Limb (tissue), 2 donors: Measurements from ENCODE around the gene GNL1.

Experiments
- DNase-seq, 2 donors: peaks; one replicate each; pipeline ENCODE4 v3.0.0-alpha.2; 2016; ENCODE audit errors: extremely low spot score in 2 of 2

The GNL1 gene, protein sequence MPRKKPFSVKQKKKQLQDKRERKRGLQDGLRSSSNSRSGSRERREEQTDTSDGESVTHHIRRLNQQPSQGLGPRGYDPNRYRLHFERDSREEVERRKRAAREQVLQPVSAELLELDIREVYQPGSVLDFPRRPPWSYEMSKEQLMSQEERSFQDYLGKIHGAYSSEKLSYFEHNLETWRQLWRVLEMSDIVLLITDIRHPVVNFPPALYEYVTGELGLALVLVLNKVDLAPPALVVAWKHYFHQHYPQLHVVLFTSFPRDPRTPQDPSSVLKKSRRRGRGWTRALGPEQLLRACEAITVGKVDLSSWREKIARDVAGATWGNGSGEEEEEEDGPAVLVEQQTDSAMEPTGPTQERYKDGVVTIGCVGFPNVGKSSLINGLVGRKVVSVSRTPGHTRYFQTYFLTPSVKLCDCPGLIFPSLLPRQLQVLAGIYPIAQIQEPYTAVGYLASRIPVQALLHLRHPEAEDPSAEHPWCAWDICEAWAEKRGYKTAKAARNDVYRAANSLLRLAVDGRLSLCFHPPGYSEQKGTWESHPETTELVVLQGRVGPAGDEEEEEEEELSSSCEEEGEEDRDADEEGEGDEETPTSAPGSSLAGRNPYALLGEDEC

DNA sequence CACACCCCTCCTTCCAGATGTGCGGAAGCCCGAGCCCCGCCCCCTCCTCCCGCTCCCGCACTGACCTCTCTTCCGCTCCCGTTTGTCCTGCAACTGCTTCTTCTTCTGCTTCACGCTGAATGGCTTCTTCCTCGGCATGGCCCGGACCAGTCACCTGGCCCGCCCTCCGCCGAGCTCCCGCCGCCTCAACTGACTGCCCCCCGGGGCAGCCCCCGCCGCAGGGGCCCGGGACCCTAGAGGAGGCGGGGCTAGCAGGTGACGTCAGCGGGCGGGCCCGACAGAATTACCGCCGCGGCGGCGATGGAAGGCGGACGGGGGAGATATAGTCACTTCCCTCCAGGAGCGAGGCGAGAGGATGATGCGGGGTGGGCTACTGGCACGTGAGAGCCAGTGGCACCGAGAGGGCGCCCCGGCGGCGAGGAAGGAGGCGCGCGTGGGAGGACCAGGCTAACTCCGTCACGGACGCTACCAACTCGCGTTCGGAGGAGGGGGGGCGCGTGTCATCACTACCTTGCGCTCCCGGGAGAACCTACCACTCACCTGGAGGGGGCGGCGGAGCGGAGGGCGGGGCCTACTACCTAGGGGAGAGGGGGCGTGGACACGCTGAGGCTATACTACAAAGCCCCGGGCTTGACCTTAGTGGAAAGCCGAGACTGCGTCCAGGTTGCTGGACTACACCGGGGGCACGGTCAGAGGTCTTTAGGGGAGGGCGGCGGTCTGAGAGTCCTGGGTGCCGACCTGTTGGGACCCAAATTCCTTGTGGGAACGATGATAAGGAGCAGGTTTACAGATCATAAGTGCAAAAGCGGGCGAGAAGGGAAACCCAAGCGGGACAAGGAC lies at the start of gene GNL1:
Gene GNL1 (minus strand): TSS at position 424 of the 840 bp plus-strand sequence. CDS start 286 bp downstream, at position 138.
- peak; percentile 76 to 96 for DNase-seq

DNA sequence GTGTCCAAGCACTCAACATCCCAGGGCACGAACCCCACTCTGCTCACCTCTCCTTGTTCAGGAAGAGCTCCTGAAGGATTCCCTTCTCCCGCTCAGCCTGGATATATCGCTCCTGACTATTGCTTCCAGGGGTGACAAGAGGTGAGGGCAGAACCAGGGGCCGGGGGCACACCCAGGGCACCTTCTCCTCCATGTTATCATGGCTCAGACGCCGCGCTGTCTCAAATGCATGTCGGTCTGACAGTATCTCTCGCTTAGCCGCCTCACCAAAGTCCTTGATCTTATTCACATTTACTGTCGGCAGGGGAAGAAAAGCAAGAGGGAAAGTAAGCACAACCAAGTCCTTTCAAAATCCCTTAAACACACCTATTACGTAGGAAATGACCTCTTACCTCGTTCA lies 47.7 kb upstream of the GNL1 start:
- no peak for DNase-seq

DNA sequence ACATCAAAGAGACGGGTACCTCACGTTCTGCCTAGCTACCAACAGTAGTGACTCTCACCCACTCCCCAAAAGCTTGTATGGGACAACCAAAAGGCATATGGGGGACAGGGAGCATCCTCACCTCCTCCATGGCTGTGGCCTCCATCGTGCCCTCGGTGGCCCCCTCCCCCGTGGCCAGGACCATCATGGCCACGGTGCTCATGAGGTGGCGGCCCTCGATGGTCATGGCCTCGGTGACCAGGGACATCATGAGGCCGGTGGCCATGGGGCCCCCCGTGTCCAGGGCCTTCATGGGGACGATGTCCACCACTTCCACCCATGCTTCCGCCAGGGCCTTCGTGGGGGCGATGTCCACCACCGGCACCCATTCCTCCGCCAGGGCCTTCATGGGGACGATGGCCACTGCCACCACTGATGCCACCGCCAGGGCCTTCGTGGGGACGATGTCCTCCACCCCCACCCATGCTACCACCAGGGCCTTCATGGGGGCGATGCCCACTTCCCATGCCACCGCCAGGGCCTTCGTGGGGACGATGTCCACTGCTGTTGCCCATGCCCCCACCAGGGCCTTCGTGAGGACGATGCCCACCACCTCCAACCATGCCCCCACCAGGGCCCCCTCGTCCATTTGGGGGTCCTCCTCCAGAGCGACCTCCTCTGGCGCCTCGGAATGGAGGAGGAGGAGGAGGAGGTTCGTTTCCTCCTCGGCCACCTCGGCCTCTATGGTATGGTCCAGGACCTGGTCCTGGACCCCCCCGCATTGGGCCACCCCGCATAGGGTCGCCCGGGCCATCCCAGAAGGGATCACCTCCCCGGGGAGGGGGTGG lies 45.7 kb upstream of the GNL1 start:
- DNase-seq: no peak

DNA sequence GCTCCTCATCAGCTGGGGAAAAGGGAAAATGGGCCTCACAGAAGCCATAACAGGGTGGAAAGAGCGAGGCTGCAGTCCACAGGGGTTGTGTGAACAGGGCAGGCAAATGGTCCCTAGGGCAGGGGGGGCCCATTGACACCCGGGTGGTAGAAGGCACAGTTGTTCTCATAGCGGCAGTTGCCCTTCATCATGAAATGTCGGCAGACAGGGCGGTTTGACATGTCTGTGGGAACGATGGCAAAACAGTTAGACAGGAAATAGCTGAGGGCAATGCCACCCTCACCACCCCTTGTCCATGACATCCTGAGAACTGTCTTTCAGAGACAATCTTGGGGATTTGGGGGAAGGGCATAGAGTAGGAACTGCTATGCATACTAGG lies 45.1 kb upstream of the GNL1 start:
- no peak for DNase-seq

DNA sequence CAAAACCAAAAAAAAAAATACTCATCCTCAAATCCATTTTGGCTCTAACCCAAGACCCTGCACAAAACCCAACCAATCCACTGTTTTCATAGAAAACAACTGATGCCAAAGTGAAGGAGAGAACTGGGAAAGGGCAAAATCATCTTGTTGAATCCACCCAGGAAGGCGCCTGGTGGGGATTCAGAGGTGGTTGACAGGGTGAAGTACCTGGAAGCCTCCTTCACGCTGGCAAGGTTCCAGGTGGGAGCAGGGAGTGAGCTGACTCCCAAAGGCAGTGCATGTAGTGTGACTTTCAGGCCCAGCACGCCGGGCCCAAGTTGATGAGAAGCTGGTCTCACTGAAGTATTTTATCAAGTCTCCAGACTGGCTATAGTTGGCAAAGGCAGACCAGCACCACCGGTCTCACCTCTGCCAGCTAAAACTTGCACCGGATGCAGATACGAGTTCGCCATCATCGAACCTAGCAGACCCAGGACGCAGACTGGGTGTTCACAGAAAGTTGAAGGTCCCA lies 44.2 kb upstream of the GNL1 start:
- no peak for DNase-seq

DNA sequence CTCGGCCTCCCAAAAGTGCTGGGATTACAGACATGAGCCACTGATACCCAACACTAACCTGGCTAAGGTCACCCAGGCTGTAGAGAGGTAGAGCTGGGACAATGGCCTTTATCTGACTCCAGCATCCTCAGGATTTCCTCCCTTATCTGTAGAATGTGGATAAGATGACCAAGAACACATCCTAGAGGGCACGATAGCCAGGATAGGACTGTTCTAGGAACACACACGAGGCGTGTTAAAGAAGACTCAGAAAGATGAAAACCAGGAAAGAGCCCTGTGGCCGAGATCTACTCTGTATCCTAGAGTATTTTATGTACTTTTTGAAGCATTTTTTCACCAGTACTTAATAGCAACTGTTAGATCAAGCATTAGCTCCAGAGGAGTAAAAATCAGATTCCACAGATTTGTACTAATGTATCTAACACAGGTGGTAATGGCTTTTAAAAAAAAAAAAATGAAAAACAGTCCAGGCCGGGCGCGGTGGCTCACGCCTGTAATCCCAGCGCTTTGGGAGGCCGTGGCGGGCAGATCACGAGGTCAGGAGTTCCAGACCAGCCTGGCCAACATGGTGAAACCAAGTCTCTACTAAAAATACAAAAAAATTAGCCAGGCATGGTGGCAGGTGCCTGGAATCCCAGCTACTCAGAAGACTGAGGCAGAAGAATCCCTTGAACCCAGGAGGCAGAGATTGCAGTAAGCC lies 43.5 kb upstream of the GNL1 start:
- no peak for DNase-seq

DNA sequence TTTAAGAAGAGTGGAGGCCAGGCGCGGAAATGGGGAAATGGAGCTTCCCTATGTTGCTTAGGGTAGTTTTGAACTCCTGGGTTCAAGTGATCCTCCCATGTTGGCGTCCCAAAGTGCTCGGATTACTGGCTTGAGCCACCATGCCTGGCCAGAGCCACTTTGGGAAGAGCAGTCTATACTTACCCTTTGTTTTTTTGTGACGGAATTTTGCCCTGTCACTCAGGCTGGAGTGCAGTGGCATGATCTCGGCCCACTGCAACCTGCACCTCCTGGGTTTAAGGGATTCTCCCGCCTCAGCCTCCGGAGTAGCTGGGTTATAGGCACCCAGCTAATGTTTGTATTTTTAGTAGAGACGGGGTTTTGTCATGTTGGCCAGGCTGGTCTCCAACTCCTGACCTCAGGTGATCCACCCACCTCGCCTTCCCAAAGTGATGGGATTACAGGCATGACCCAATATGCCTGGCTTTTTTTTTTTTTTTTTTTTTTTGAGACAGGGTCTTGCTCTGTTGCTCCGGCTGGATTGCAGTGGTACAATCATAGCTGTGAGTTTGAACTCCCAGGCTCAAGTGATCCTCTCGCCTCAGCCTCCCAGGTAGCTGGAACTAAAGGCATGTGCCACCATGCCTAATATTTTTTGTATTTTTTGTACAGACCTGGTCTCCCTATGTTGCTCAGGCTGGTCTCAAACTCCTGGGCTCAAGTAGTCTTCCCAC lies 42.8 kb upstream of the GNL1 start:
- no peak for DNase-seq

DNA sequence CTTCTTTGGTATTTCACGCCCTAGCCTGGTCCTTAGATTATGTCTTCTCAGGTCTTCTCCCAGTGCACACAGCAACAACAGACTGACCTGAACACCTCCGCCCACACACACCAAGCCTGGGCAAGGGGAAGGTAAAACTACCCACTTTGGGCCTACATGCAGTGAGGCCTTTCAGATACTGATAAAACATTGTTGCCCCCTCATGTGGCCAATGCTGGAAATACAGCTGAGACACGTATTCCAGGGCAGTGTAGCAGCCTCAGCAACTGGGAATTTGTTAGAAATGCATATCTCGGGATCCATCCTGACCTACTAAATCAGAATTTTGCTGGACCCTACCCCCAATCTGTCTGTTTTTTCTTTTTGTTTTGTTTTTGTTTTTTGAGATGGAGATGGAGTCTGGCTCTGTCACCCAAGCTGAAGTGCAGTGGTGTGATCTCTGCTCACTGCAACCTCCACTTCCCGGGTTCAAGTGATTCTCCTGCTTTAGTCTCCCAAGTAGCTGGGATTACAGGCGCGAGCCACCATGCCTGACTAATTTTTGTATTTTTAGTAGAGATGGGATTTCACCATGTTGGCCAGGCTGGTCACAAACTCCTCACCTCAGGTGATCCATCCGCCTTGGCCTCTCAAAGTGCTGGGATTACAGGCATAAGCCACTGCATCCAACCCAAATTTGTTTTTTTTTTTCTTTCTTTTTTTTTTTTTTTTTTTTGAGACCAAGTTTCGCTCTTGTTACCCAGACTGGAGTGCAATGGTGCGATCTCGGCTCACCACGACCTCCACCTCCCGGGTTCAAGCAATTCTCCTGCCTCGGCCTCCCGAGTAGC lies 41.2 kb upstream of the GNL1 start:
- peak in 1 of 2 donors; percentile 82 for DNase-seq

DNA sequence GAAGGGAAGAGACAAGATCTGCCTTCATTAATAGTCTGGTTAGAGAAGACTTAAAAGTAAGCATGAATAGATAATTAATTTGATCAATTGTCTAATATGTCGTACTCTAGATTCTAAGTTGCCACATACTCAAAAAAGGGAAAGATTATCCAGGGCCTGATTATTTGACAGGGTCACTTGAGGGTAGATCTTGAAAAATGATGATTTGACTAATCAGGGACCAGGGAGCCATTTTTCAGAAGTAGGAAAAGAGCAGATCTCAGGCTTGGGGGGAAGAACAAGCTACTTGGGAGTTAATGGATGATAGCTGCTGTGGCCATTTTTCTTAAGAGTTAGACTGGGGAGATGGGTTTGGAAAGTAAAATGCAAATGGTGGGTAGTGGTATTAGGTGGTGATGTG lies 36.0 kb upstream of the GNL1 start:
- no peak for DNase-seq

DNA sequence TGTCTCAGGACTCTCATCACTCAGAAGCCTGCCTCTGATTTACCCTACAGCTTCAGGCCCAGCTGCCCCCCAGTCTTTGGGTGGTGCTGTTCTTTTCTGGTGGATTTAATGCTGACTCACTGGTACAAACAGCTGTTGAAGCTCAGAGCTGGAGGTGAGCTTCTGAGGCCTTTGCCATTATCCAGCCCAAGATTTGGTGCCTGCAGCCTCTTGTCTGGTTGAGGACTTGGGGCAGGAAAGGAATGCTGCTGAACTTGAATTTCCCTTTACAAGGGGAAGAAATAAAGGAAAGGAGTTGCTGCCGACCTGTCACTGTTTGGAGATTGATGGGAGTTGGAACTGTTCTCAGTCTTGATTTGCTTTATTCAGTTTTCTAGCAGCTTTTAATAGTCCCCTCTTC lies 34.7 kb upstream of the GNL1 start:
- DNase-seq: no peak

DNA sequence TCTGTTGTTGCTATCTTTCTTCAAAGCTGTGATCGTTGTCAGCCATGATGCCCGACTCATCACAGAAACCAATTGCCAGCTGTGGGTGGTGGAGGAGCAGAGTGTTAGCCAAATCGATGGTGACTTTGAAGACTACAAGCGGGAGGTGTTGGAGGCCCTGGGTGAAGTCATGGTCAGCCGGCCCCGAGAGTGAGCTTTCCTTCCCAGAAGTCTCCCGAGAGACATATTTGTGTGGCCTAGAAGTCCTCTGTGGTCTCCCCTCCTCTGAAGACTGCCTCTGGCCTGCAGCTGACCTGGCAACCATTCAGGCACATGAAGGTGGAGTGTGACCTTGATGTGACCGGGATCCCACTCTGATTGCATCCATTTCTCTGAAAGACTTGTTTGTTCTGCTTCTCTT lies 34.2 kb upstream of the GNL1 start:
- DNase-seq: no peak

DNA sequence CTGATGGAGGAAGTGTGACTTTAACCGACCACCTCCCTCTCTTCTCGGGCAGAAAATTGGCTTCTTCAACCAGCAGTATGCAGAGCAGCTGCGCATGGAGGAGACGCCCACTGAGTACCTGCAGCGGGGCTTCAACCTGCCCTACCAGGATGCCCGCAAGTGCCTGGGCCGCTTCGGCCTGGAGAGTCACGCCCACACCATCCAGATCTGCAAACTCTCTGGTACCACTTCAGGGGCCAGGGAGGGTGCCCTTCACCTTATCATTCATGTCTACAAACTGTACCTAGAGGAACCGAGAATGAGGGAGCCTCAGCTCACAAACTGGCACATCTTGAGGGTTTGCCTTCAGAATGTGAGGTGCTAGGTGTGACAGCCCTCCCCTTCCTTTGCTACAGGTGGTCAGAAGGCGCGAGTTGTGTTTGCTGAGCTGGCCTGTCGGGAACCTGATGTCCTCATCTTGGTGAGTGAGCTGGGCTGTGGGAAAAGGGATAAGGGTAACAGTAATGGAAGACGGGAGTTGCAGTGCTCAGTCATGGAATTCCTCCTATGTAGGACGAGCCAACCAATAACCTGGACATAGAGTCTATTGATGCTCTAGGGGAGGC lies 33.6 kb upstream of the GNL1 start:
- DNase-seq: no peak

DNA sequence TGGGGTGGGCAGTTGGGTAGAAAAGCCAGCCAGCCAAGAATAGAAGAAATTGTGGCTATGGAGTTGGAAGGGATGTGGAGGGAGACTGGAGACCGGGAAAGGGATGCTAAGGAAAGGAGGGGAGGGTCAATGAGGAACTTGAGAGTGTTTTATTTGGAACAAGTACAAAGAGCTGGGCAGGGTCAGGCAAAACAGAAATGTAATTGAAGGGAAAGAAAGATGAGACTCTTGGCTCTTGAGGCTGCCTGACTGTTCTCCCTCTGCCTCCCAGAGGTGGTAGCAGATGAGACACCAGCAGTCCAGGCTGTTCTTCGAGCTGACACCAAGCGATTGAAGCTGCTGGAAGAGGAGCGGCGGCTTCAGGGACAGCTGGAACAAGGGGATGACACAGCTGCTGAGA lies 27.6 kb upstream of the GNL1 start:
- DNase-seq: no peak

DNA sequence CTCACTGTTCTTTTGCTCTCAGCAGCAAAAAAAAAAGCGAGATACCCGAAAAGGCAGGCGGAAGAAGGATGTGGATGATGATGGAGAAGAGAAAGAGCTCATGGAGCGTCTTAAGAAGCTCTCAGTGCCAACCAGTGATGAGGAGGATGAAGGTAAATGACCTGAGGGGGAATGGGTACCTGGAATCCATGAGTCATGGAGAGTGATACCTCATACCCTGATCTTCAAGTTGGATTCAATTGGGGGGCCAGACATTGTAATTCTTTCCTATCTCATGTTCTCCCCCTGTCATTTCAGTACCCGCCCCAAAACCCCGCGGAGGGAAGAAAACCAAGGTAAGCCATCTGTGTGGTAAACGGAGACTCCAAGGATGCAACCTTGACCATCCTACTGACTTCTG lies 21.8 kb upstream of the GNL1 start:
- DNase-seq: no peak

DNA sequence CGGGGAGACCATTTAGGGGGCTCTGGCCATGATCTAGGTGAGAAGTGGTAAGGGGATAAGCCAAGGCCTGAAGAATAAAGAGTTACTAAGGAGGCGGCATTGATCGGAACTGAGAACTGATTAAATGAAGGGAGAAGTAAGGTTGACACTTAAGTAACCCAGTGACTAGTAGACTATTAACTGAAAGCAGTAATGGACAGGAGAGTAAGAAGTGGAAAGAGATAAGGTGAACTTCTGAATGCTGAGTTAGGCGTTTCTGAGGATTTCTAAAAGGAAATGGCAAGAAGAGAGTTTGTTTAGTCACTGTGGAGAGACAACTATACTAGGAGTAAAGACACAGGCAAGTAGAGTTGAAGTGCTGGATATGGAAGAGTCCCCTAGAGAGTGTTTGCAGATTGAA lies 16.8 kb upstream of the GNL1 start:
- no peak for DNase-seq

DNA sequence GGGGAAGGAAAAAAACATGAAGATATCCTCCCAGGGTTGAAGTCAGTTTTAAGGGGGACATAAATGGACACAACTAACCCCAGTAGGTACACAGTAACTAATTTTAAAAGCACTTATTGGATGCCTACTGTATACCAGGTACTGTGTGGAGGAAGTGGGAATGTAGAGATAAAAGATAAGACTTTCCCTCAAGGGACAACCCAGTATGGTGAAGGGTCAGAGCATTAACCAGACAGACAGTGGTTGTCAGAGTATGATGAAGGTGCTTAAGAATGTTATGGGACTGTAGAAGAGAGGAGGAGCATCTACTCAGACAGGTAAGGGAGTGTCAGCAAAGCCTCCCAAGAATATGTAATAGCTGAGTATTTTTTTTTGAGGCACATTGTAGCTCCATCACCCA lies 15.9 kb upstream of the GNL1 start:
- no peak for DNase-seq

DNA sequence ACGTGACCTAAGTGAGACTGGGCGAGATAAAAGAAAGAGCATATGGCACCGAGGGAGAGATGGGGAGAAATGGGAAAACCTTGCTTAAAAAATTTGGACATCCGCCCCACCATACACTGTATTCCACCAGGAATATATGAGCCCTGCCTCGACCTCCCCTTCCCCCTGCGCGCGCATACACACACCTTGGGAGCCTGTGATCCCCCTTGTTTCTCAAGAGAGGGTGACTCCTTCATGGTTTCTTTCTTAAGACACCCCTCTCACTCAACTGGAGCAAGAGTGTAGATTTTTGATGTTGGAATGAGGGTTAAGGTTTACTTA lies 15.4 kb upstream of the GNL1 start:
- DNase-seq: no peak

DNA sequence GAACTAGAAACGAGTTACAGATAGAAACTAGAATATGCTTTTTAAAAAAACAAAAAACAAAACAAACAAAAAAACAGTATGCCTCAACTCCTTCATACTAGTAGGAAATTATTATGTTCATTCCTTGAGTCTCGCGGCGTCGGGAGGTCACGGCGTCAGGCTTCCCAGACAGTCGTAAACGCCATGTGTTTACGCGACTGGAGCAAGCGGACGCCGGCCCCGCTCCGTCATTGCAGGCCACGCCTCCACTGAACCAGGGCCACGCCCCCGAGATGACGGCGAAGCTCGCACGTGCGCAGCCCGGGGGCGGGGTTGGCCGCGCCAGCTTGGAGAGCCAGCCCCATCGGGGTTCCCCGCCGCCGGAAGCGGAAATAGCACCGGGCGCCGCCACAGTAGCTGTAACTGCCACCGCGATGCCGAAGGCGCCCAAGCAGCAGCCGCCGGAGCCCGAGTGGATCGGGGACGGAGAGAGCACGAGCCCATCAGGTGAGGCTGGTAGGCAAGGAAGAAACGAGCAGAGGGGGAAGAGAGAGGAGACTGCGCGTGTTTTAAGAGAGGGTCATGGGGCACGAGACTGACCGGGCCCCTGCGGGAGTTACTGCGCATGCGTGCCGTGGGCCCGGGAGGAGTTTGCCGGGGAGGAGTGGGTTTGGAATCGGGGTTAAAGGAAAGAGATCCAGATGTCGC lies 14.9 kb upstream of the GNL1 start, which contains the start of gene ABCF1:
Gene ABCF1 (plus strand): TSS at position 368 of the 687 bp plus-strand sequence. CDS start 46 bp downstream, at position 414.
- peak; percentile 98 to 99 for DNase-seq
